PFSK-1 (cell line): ENCODE measurements around the gene THBS1.

Experiments used
- FOXP2 ChIP-seq: optimal IDR thresholded peaks from 2 replicates; pipeline ENCODE3; 2011; ENCODE audit warnings: borderline replicate concordance, control low read depth, inconsistent platforms; ENCODE audit not compliant: insufficient read depth; ENCODE audit errors: extremely low read length, extremely low read depth
- POLR2AphosphoS5 ChIP-seq: IDR thresholded peaks from 2 replicates; pipeline ENCODE4 v1.6.1; 2012; ENCODE audit warnings: low read depth, mild to moderate bottlenecking, control low read depth, low read length, moderate library complexity
- SIN3A ChIP-seq: IDR thresholded peaks from 2 replicates; pipeline ENCODE4 v1.6.1; 2012; ENCODE audit warnings: mild to moderate bottlenecking, low read length, moderate library complexity, borderline replicate concordance; ENCODE audit not compliant: insufficient read depth
- TAF1 ChIP-seq: IDR thresholded peaks from 2 replicates; pipeline ENCODE4 v1.6.1; 2012; ENCODE audit warnings: low read length, control low read depth, borderline replicate concordance; ENCODE audit not compliant: insufficient read depth
- TF ChIP-seq, protein P1 (sequence below), 2 experiments: IDR thresholded peaks; 2 replicates each; pipeline versions ENCODE4 v1.6.1 to v1.8.0; 2011 to 2012; ENCODE audit warnings: low read depth in 2 of 2, low read length in 2 of 2, control low read depth in 1 of 2, inconsistent platforms in 1 of 2, mild to moderate bottlenecking in 1 of 2, moderate library complexity in 1 of 2; ENCODE audit not compliant: insufficient read depth in 1 of 2

- TF ChIP-seq, protein P1, sequence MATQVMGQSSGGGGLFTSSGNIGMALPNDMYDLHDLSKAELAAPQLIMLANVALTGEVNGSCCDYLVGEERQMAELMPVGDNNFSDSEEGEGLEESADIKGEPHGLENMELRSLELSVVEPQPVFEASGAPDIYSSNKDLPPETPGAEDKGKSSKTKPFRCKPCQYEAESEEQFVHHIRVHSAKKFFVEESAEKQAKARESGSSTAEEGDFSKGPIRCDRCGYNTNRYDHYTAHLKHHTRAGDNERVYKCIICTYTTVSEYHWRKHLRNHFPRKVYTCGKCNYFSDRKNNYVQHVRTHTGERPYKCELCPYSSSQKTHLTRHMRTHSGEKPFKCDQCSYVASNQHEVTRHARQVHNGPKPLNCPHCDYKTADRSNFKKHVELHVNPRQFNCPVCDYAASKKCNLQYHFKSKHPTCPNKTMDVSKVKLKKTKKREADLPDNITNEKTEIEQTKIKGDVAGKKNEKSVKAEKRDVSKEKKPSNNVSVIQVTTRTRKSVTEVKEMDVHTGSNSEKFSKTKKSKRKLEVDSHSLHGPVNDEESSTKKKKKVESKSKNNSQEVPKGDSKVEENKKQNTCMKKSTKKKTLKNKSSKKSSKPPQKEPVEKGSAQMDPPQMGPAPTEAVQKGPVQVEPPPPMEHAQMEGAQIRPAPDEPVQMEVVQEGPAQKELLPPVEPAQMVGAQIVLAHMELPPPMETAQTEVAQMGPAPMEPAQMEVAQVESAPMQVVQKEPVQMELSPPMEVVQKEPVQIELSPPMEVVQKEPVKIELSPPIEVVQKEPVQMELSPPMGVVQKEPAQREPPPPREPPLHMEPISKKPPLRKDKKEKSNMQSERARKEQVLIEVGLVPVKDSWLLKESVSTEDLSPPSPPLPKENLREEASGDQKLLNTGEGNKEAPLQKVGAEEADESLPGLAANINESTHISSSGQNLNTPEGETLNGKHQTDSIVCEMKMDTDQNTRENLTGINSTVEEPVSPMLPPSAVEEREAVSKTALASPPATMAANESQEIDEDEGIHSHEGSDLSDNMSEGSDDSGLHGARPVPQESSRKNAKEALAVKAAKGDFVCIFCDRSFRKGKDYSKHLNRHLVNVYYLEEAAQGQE (IDR thresholded peaks at IDR 0.05; ENCODE audit: insufficient read depth in 1 of 2, low read depth in 2 of 2, low read length in 2 of 2), result no peak
- TF ChIP-seq TAF1, result no peak
- TF ChIP-seq POLR2AphosphoS5, result no peak
- no peak for TF ChIP-seq FOXP2
- no peak for TF ChIP-seq SIN3A
Measured at GRCh38 chr15:39618063-39618823, 37.4 kb downstream of the THBS1 start.
